C1 segment of cervical spinal cord (tissue), 14 donors: ENCODE measurements around the gene TMEM17.

Experiments used
- DNase-seq, 14 donors: peaks; one replicate each; lab custom pipeline; 2025; lab: John Stamatoyannopoulos, UW

TMEM17 gene

GRCh38 chr2:62472312-62472711 is 33.7 kb downstream of the TMEM17 start:
- DNase-seq, result no peak

- peak in 2 of 14 donors; percentile 15 to 16 for DNase-seq
These were observed 34.2 kb downstream of the TMEM17 start for GRCh38 chr2:62471816-62472215.

GRCh38 chr2:62471404-62471803 is 34.6 kb downstream of the TMEM17 start:
- no peak for DNase-seq

- DNase-seq, result no peak
These were observed 36.4 kb downstream of the TMEM17 start for GRCh38 chr2:62469548-62469947.

GRCh38 chr2:62469114-62469513 is 36.9 kb downstream of the TMEM17 start:
- no peak for DNase-seq

- peak in 1 of 14 donors; percentile 13 for DNase-seq
These were observed 38.3 kb downstream of the TMEM17 start for GRCh38 chr2:62467475-62468321.

GRCh38 chr2:62467100-62467474 is 38.9 kb downstream of the TMEM17 start:
- DNase-seq, result no peak

- DNase-seq, result no peak
These were observed 39.5 kb downstream of the TMEM17 start for GRCh38 chr2:62466503-62466854.

GRCh38 chr2:62465741-62466502 is 40.1 kb downstream of the TMEM17 start:
- no peak for DNase-seq

- no peak for DNase-seq
These were observed 40.8 kb downstream of the TMEM17 start for GRCh38 chr2:62465039-62465740.

GRCh38 chr2:62464221-62465007 is 41.6 kb downstream of the TMEM17 start:
- no peak for DNase-seq

- DNase-seq, result no peak
These were observed 43.8 kb downstream of the TMEM17 start for GRCh38 chr2:62462211-62462610.

GRCh38 chr2:62461707-62462106 is 44.3 kb downstream of the TMEM17 start:
- DNase-seq, result peak in 4 of 14 donors; percentile 5 to 73 (median 20)

- no peak for DNase-seq
These were observed 44.9 kb downstream of the TMEM17 start for GRCh38 chr2:62461017-62461553.

GRCh38 chr2:62460175-62460574 is 45.8 kb downstream of the TMEM17 start:
- DNase-seq, result no peak

GRCh38 chr2:62459672-62460071 is 46.3 kb downstream of the TMEM17 start:
- DNase-seq, result no peak

GRCh38 chr2:62459106-62459505 is 46.9 kb downstream of the TMEM17 start:
- DNase-seq, result no peak

GRCh38 chr2:62458671-62459081 is 47.3 kb downstream of the TMEM17 start:
- DNase-seq, result no peak

GRCh38 chr2:62458206-62458641 is 47.8 kb downstream of the TMEM17 start:
- DNase-seq, result no peak

- no peak for DNase-seq
These were observed 48.4 kb downstream of the TMEM17 start for GRCh38 chr2:62457556-62457955.
